ENCODE data around the gene EFHC1.

Gene EFHC1

DNA sequence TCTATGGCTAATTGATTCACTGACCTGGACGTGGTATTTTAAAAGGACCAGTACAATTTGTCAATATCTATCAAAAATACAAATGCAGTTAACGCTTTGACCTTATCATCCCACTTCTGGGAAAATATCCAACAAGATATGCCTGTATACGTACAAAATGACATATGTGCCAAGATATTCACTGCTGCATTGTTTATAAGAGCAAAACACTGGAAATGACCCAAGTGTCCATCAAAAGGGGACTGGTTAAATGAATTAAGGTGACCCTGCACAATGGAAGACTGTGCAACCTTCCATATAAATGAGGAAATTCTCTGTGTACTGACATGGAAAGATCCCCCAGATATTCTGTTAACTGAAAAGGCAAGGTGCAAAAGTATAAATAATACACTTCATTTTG lies 142.8 kb downstream of the EFHC1 start:
- H3K4me3 ChIP-seq (ENCODE audit: low read length): no peak overlapping the region
- no peak for DNase-seq (ENCODE audit: low read depth, low spot score)

DNA sequence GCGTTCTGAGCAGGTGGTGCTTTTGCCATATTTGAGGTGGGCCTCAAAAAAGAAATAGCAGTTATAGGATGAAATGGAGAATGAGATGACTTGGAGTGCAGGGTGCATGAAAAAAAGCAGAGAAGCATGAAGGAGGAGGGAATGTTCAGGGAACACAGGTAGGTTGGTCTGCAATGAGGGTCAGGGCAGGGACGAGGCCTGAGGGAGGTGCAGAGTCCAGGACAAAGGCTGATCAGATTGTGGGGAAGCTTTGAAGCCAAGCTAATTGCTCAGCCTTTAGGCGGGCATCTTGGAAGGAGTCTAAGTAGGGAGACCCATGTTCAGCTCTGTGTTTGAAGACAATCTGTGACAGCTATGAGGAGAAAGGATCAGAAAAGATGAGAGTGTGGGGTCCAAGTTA lies 144.7 kb downstream of the EFHC1 start:
- DNase-seq (ENCODE audit: low read depth, low spot score): no peak

DNA sequence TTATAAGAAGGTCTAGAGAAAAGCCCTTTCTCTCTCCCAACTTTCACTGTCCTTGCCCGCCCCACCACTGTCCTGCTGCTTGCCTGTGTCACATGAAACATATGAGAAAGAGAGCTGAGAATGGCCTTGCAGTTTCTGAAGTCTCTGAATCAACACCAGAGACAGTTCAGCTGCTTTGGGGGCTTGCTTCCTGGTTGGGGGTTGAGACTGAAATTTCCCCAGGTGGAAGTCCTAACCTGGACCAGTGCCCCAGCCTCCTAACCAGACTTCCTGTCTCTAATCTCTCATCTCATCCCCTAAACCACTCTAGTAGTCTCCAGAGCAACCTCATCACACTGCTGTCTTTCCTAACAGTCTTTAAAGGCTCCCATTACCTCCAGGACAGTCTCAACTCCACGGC lies 146.1 kb downstream of the EFHC1 start:
- H3K4me3 ChIP-seq (ENCODE audit: low read length): no peak overlapping the region

More for the DNA sequence above, 144.7 kb downstream of the EFHC1 start:
- H3K4me3 ChIP-seq (ENCODE audit: low read length): no peak overlapping the region

DNA sequence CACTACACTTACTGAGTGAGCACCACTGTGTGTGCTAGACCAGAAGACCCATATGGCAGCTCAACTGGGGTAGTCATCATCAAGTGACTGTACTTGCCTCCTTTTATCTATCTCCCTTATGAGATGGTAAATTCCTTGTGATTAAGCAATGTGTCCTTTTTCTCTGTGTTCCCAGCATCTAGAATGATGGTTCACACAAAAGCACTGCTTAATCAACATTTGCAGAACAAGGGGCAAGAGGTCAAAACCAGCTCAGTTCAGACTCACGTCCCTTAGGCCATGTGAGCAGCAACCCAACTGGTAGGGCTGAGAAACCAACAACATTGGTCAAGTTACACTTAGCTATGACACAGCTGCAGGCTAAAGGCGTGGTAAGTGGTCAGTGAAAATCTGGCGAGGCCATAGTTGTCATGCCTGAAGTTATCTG lies 146.7 kb downstream of the EFHC1 start:
- no peak overlapping the region for H3K4me3 ChIP-seq (ENCODE audit: low read length)
- DNase-seq (ENCODE audit: low read depth, low spot score): no peak

More for the DNA sequence above, 146.1 kb downstream of the EFHC1 start:
- peak; percentile 58 for DNase-seq (ENCODE audit: low read depth, low spot score)

DNA sequence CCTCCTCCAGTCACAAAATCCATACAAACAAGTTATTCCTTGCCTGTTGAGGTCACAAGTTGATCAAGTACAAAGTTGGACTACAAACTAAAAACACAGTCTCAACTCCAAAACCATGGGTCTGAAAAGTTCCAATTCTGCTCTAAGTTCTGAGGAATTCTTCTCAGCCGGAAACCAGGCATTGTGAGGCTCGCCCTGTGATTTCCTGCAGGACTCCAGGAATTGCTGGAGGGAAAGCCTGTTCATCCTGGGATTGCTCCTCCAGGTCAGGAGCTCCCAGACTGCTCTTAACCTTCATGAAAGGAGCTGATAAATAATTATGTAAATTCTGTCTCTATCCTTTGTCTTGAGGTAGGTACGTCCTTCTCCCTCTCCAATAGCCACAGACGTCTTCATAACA lies 148.2 kb downstream of the EFHC1 start:
- no peak overlapping the region for H3K4me3 ChIP-seq (ENCODE audit: low read length)

DNA sequence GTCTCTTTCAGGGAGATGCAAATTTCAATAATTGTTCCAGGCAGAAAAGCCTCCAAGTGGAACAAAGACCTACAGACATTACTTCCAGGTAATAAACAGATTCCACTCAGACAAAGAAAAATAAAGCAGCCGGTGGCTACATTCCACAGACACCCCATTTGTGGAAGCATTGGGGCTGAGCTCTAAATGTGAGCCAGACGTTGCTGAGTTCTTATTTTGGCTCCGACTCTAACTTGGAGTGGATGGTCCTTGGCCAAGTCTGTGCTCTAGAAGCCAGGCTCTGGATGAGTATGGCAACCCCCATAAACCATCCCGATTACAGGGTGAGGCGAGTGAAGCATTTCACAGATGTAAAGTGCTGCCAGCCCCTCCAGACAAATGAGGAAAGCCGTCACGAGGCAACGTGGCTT lies 150.2 kb downstream of the EFHC1 start:
- H3K4me3 ChIP-seq (ENCODE audit: low read length): no peak overlapping the region
- no peak for DNase-seq (ENCODE audit: low read depth, low spot score)

More for the DNA sequence above, 148.2 kb downstream of the EFHC1 start:
- no peak for DNase-seq (ENCODE audit: low read depth, low spot score)

DNA sequence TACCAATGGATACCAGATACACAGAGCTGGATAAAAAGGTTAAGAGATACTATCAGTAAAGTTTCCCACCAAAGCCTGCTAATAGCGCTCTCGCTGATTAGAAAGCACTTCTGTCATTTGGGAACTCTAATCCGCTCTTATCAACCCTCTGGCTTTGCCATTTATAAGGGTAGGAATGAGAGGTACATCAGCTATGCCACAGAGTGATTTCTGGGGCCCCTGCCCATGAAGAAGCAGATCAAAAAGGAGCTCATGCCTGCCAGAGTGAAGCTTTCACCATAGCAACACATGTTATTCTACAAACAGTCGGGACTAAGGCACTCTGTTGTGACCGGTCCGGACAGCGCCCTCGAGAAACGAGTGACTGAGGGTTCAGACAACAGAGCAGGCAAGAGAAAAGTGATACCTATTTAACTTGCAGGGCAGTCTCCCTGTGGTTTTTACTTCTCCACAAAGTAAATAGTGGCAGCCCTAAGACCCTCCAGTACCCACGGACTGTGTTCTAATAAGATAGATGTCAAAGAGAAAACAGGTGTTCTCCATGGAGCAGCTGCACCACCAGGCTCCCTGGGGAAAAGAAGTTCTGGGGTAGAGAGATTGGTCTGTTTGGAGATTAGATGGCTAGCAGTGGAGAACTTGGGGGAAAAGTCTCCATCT lies 151.1 kb downstream of the EFHC1 start:
- no peak for DNase-seq (ENCODE audit: low read depth, low spot score)
- H3K4me3 ChIP-seq (ENCODE audit: low read length): no peak overlapping the region

DNA sequence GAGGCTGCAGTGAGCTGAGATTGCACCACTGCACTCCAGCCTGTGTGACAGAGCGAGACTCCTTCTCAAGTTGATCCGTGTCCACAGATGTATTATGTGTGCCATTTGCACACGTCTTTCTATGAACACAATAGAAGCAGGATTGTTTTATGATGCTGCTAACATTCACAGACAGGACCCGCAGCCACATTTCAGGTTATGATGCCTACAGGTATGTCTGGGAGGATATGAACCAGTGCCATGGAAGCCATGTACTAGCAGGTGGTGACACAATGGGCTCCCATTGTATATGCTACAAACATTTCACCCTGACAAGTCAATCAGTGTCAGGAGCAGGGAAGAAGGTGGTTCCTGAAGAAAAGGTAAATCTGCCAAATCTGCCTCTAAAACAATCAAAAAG lies 152.4 kb downstream of the EFHC1 start:
- no peak for DNase-seq (ENCODE audit: low read depth, low spot score)
- no peak overlapping the region for H3K4me3 ChIP-seq (ENCODE audit: low read length)

DNA sequence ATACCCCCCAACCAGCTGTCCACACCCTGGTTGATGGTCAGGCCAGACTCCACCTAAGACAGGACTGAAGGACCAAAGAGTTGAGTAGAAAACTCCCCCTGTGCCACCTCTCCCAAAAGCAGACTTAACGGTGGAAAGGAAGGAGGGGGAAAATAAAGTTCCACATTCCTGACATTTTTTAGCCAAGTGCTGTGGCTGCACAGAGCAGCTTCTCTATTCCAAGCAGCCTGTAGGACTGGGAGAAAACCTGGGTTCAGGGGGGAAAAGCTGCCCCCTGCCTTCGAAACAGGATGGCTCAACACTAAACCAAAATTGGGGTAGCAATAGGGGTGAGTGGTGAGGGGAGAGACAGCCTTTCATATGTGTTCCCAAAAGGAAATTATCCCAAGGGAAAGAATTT lies 153.2 kb downstream of the EFHC1 start:
- no peak overlapping the region for H3K4me3 ChIP-seq (ENCODE audit: low read length)
- no peak for DNase-seq (ENCODE audit: low read depth, low spot score)

Data from Jurkat, Clone E6-1 (cell line).